Bronchial epithelial cell (primary cell): ENCODE data around the gene RSAD1. TPM values are rescaled to one million over a fixed set of nuclear protein-coding genes. Genes with fewer than 3 reads are reported as not detected.
A peak's percentile ranks its signal among the peaks of the same experiment; 100 is the strongest.

ENCODE experiments used
- DNase-seq: peaks from one replicate; pipeline ENCODE4 v3.0.0-alpha.2; 2010; ENCODE audit warnings: low read depth
- FAIRE-seq: peaks from 2 replicates; lab custom pipeline; 2011; peaks lifted over from hg19 to GRCh38; lab: Jason Lieb, UNC
- H3K27me3 ChIP-seq: 2 replicates; pipeline ENCODE4 v1.5.1; 2011; ENCODE audit warnings: low read length; ENCODE audit not compliant: control insufficient read depth, insufficient read depth
- H3K36me3 ChIP-seq: 2 replicates; pipeline ENCODE4 v1.5.1; 2011; ENCODE audit warnings: low read length; ENCODE audit not compliant: control insufficient read depth, insufficient read depth
- H3K4me3 ChIP-seq: 2 replicates; pipeline ENCODE4 v1.5.1; 2011; ENCODE audit warnings: mild to moderate bottlenecking, low read depth, low read length, control low read depth
- total RNA-seq: library from RNA; depleted of rRNA; stranded (reverse); fragments of >200 nt; gene quantifications from 2 replicates; pipeline ENCODE4 v1.2.1, GENCODE V29; 2014
- TF ChIP-seq, protein P1 (sequence below): IDR thresholded peaks from 2 replicates; pipeline ENCODE4 v1.5.1; 2011; ENCODE audit warnings: mild to moderate bottlenecking, moderate library complexity, low read length, control low read depth, inconsistent platforms; ENCODE audit not compliant: insufficient read depth, severe bottlenecking

RSAD1 gene
- total RNA-seq, 1 donor from 2014 or later = 14.2 TPM

DNA sequence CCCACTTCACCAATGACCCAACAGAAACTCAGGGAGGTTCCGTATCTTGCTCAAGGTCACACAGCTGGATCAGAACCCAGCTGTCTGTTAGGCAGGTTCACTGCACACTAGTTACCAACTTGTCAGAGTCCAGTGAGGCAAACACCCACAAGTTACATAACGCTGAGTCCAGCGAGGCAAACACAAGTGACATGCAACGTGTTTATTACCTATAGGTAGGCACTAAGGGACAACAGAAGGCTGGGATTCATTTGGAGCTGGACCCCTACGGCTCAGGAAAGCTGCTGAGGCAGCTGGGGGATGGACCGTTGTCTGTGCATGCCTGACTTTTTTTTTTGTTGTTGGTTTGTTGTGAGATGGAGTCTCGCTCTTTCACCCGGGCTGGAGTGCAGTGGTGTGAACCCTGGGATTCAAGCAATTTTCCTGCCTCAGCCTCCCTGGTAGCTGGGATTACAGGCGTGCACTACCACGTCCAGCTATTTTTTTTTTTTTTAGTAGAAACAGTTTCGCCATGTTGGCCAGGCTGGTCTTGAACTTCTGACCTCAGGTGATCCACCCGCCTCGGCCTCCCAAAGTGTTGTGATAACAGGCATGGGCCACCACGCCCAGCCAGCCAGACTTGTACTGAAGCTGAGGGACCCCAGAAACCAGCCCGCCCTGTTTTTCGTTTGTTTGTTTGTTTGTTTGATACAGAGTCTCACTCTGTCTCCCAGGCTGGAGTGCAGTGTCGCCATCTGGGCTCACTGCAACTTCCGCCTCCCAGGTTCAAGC, 1.9 kb upstream of the RSAD1 start:
- Histone ChIP-seq H3K36me3 (no peaks in the 10 kb centered on the region), H3K27me3 (no peaks in the 10 kb centered on the region), H3K4me3 (no peak overlapping the region)
- FAIRE-seq (no peak), DNase-seq (no peak)
- TF ChIP-seq, protein P1, sequence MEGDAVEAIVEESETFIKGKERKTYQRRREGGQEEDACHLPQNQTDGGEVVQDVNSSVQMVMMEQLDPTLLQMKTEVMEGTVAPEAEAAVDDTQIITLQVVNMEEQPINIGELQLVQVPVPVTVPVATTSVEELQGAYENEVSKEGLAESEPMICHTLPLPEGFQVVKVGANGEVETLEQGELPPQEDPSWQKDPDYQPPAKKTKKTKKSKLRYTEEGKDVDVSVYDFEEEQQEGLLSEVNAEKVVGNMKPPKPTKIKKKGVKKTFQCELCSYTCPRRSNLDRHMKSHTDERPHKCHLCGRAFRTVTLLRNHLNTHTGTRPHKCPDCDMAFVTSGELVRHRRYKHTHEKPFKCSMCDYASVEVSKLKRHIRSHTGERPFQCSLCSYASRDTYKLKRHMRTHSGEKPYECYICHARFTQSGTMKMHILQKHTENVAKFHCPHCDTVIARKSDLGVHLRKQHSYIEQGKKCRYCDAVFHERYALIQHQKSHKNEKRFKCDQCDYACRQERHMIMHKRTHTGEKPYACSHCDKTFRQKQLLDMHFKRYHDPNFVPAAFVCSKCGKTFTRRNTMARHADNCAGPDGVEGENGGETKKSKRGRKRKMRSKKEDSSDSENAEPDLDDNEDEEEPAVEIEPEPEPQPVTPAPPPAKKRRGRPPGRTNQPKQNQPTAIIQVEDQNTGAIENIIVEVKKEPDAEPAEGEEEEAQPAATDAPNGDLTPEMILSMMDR = no peak

DNA sequence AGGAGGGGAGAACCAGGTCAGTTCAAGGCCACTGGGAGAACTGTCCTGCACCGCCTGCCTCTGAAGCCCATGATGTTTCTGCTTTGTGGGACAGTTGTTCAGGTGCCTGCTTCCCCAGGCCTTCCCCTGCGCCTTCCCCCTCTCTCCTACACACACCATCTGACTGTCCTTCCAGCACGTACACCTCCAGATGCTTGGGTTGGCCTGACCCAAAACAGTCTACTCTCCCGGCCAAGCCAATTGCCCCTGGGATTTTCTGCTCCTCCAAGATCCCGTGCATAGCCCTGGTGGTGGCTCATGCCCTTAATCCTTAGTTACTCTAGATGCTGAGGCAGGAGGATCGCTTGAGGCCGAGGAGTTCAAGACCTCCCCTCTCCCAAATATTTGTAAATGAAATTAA, 684 bp upstream of the RSAD1 start:
- DNase-seq (no peak), FAIRE-seq (no peak)
- TF ChIP-seq, protein P1 = no peak
- Histone ChIP-seq H3K27me3 (no peaks in the 10 kb centered on the region), H3K36me3 (peaks cover 4% of the 10 kb centered on the region), H3K4me3 (no peak overlapping the region)

DNA sequence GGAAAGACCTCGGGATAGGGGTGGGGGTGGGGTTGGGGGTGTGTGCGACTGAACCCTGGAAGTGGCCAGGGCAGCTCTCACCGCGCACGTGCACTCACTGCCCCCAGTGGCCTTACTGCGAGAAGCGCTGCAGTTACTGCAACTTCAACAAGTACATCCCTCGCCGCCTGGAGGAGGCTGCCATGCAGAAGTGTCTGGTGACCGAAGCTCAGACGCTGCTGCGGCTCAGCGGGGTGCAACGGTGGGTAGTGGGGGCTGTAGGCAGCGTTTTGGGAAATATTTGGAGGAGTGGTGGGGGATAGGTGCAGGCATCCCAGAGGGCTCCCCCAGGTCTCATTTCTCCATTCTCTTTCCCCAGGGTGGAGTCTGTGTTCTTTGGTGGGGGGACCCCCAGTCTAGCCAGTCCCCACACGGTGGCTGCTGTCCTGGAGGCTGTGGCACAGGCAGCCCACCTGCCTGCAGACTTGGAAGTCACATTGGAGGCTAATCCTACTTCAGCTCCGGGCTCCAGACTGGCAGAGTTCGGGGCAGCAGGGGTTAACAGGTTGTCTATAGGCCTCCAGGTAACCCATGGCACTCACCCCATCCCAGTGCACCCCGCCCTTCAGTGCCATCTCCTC, 972 bp downstream of the RSAD1 start:
- FAIRE-seq (no peak), DNase-seq (peak; percentile 41)
- H3K4me3 ChIP-seq = peak overlapping the region; percentile 48
- no peaks in the 10 kb centered on the region for H3K27me3 ChIP-seq
- H3K36me3 ChIP-seq = peaks cover 11% of the 10 kb centered on the region
- TF ChIP-seq, protein P1 = peak; percentile 79

DNA sequence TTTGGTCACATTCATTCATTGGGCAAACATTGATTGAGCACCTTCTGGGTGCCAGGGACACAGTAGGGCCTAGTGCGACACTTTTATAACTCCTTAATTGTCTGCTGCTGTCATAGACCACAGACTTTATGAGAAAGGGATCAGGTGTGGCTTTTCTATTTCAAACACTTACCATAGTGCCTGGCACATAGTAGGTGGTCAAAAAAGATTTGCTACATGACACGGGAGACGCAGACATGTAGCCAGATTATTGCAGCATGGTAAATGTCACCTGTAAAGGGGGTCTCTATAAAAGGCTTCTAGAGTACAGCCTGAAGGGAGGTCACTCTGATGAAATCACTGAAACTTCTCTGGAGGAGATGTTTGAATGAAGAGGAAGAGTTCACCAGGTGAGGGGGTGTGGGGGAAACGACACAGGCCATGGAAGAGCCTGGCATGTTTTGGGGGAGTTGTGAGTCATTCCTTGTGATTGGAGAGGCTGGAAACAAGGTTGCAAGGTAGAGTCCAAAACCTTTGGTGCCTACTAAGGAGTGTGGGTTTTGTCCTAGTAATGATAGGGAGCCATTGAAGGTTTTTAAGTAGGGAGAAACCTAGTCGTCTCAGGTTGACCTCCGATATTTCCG, 1.6 kb downstream of the RSAD1 start:
- DNase-seq (no peak), FAIRE-seq (no peak)
- H3K36me3 ChIP-seq = peaks cover 13% of the 10 kb centered on the region
- H3K4me3 ChIP-seq = no peak overlapping the region
- H3K27me3 ChIP-seq = no peaks in the 10 kb centered on the region
- TF ChIP-seq, protein P1 = no peak

DNA sequence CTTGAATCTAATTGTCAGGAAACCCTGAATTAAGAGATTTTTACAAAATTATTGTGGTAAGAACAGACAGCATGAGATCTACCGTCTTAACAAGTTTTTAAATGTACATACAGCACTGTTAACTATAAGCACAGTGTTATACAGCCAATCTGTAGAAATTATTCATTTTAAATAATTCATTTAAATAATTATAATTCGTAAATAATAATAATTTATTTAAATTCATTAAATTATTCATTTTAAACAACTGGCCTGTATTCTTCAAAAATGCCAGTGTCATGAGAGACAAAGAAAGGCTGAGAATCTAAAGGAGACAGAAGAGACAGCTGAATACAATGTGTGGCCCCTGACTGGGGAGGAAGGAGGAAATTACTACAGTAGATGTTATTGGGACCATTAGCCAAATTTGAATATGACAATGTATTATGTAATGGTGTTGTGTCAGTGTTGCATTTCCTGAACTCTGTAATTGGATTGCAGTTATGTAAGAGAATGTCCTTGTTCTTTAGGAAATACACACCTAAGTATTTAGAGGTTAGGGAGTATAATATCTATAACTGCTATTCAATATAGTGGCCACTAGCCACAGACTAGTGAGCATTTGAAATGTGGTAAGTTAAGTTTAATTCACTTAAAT, 2.3 kb downstream of the RSAD1 start:
- peaks cover 13% of the 10 kb centered on the region for H3K36me3 ChIP-seq
- FAIRE-seq = no peak
- peak; percentile 56 for DNase-seq
- H3K27me3 ChIP-seq = no peaks in the 10 kb centered on the region
- H3K4me3 ChIP-seq = no peak overlapping the region
- TF ChIP-seq, protein P1 = no peak
